GM12878 (cell line): ENCODE measurements around the gene SURF4. TPM values are rescaled to one million over a fixed set of nuclear protein-coding genes. Genes with fewer than 3 reads are reported as not detected.

Source experiments
- CHD4 ChIP-seq: fragments of 200-600 bp; sonication (generic); IDR thresholded peaks from 2 replicates; pipeline ENCODE4 v1.6.1; 2016; ENCODE audit warnings: mild to moderate bottlenecking
- CREB1 ChIP-seq: IDR thresholded peaks from 2 replicates; pipeline ENCODE4 v1.6.1; 2012; ENCODE audit warnings: low read depth, mild to moderate bottlenecking, inconsistent platforms
- EED ChIP-seq: sonication (generic); IDR thresholded peaks from 2 replicates; pipeline ENCODE4 v1.6.1; 2016; ENCODE audit warnings: antibody characterized with exemption, low read depth
- EGR1 ChIP-seq, 2 experiments: IDR thresholded peaks; 1 replicate in 1 of 2; 2 replicates in 1 of 2; pipeline ENCODE4 v1.6.1; 2011 to 2012; ENCODE audit warnings: low read depth in 2 of 2, low read length in 2 of 2, borderline replicate concordance in 1 of 2, mild to moderate bottlenecking in 1 of 2, moderate library complexity in 1 of 2
- ESRRA ChIP-seq: IDR thresholded peaks from 2 replicates; pipeline ENCODE4 v1.6.1; 2012; ENCODE audit warnings: mild to moderate bottlenecking, low read length, improper control_type of control experiment
- MEF2A ChIP-seq: IDR thresholded peaks from 2 replicates; pipeline ENCODE4 v1.6.1; 2011; ENCODE audit warnings: low read depth, mild to moderate bottlenecking, low read length, moderate library complexity; ENCODE audit not compliant: insufficient read depth
- PKNOX1 ChIP-seq: fragments of 450-650 bp; IDR thresholded peaks from 2 replicates; pipeline ENCODE4 v1.6.1; 2016; ENCODE audit warnings: mild to moderate bottlenecking
- RELB ChIP-seq: fragments of 450-650 bp; IDR thresholded peaks from 2 replicates; pipeline ENCODE4 v1.6.1; 2017; ENCODE audit warnings: low read depth, mild to moderate bottlenecking, moderate library complexity
- SIN3A ChIP-seq: IDR thresholded peaks from 2 replicates; pipeline ENCODE4 v1.6.1; 2012; ENCODE audit warnings: low read depth, low read length, improper control_type of control experiment
- SIX5 ChIP-seq: IDR thresholded peaks from 2 replicates; pipeline ENCODE4 v1.6.1; 2011; ENCODE audit warnings: mild to moderate bottlenecking, low read depth, low read length, moderate library complexity; ENCODE audit not compliant: severe bottlenecking
- SUZ12 ChIP-seq: fragments of 200-600 bp; sonication (generic); IDR thresholded peaks from one replicate; pipeline ENCODE4 v1.6.1; 2018; ENCODE audit warnings: antibody characterized with exemption, mild to moderate bottlenecking; ENCODE audit not compliant: unreplicated experiment
- ZNF622 ChIP-seq: fragments of 450-650 bp; IDR thresholded peaks from 2 replicates; pipeline ENCODE4 v1.6.1; 2017; ENCODE audit warnings: mild to moderate bottlenecking, inconsistent platforms
- ZNF687 ChIP-seq: fragments of 450-650 bp; IDR thresholded peaks from 2 replicates; pipeline ENCODE4 v1.6.1; 2017; ENCODE audit warnings: mild to moderate bottlenecking, moderate library complexity
- polyA plus RNA-seq, 11 experiments: library from polyadenylated mRNA; depleted of rRNA in 4 of 11; unstranded in 6 of 11; stranded (reverse) in 5 of 11; fragments of >200 nt; fragmentation: Nextera tagmentation in 4 of 11; fragmentation: Illumina TruSeq in 1 of 11; extraction: Ambion mirVana in 4 of 11; extraction: Trizol in 1 of 11; gene quantifications; 1 replicate in 1 of 11; 2 replicates in 10 of 11; pipeline versions ENCODE4 v1.2.1 to v1.2.3, GENCODE V29; 2011 to 2016; ENCODE audit warnings: inconsistent platforms in 2 of 11, missing spikeins in 2 of 11, low read depth in 1 of 11
- total RNA-seq, 4 experiments: library from RNA; depleted of rRNA in 3 of 4; stranded (reverse); fragments of >200 nt in 3 of 4; fragmentation: Illumina TruSeq in 1 of 4; extraction: Trizol in 1 of 4; gene quantifications; 2 replicates each; pipeline versions ENCODE4 v1.2.1 to v1.2.3, GENCODE V29; 2013 to 2021
- TF ChIP-seq, protein P1 (sequence below): fragments of 450-650 bp; IDR thresholded peaks from 2 replicates; pipeline ENCODE4 v1.6.1; 2018; ENCODE audit warnings: mild to moderate bottlenecking, low read depth, moderate library complexity; ENCODE audit not compliant: partially characterized antibody
- TF ChIP-seq, protein P2 (sequence below): IDR thresholded peaks from 2 replicates; pipeline ENCODE4 v1.6.1; 2011; ENCODE audit warnings: borderline replicate concordance, low read depth, mild to moderate bottlenecking, moderate library complexity, mixed read lengths, low read length; ENCODE audit not compliant: insufficient read depth; ENCODE audit errors: extremely low read length
- TF ChIP-seq, protein P3 (sequence below): IDR thresholded peaks from 2 replicates; pipeline ENCODE4 v1.6.1; 2011; ENCODE audit warnings: low read depth, low read length, improper control_type of control experiment, borderline replicate concordance

The SURF4 gene
- total and polyA plus RNA-seq, 10 of the 15 experiments (the other 5 are each of a cell fraction or from before 2014, with no cell fraction given) = 6.4 to 134 (median 78.7) TPM

GRCh38 chr9:133417541-133418461, 41.9 kb upstream of the SURF4 start, which contains the start of gene REXO4 (continued):
- TF ChIP-seq, protein P1, sequence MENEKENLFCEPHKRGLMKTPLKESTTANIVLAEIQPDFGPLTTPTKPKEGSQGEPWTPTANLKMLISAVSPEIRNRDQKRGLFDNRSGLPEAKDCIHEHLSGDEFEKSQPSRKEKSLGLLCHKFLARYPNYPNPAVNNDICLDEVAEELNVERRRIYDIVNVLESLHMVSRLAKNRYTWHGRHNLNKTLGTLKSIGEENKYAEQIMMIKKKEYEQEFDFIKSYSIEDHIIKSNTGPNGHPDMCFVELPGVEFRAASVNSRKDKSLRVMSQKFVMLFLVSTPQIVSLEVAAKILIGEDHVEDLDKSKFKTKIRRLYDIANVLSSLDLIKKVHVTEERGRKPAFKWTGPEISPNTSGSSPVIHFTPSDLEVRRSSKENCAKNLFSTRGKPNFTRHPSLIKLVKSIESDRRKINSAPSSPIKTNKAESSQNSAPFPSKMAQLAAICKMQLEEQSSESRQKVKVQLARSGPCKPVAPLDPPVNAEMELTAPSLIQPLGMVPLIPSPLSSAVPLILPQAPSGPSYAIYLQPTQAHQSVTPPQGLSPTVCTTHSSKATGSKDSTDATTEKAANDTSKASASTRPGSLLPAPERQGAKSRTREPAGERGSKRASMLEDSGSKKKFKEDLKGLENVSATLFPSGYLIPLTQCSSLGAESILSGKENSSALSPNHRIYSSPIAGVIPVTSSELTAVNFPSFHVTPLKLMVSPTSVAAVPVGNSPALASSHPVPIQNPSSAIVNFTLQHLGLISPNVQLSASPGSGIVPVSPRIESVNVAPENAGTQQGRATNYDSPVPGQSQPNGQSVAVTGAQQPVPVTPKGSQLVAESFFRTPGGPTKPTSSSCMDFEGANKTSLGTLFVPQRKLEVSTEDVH = peak; percentile 97
- TF ChIP-seq MEF2A (peak; percentile 51; the same call in 1 of the 2 replicates), EGR1 (IDR thresholded peaks at IDR 0.05; ENCODE audit: borderline replicate concordance in 1 of 2, low read depth in 2 of 2, low read length in 2 of 2) (peak; percentile 62 to 76; a peak in 2 of 3 replicates), RELB (peak; percentile 99), ZNF622 (no peak), SIX5 (peak; percentile 66), ESRRA (no peak), SIN3A (peak; percentile 89), PKNOX1 (peak; percentile 79), SUZ12 (no peak), ZNF687 (peak; percentile 85; the same call in 1 of the 2 replicates), EED (peak; percentile 51; the same call in 1 of the 2 replicates), CHD4 (no peak), CREB1 (peak; percentile 85)
- TF ChIP-seq, protein P2, sequence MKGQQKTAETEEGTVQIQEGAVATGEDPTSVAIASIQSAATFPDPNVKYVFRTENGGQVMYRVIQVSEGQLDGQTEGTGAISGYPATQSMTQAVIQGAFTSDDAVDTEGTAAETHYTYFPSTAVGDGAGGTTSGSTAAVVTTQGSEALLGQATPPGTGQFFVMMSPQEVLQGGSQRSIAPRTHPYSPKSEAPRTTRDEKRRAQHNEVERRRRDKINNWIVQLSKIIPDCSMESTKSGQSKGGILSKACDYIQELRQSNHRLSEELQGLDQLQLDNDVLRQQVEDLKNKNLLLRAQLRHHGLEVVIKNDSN = peak; percentile 58
- TF ChIP-seq, protein P3, sequence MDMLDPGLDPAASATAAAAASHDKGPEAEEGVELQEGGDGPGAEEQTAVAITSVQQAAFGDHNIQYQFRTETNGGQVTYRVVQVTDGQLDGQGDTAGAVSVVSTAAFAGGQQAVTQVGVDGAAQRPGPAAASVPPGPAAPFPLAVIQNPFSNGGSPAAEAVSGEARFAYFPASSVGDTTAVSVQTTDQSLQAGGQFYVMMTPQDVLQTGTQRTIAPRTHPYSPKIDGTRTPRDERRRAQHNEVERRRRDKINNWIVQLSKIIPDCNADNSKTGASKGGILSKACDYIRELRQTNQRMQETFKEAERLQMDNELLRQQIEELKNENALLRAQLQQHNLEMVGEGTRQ = no peak
